ENCODE results near the gene TAGLN3.

GRCh38 chr3:112034436-112034835 is 35.7 kb downstream of the TAGLN3 start, which contains the start of gene TMPRSS7:
- TF ChIP-seq CTCF (IDR thresholded peaks at IDR 0.05), result no peak
- no peak for TF ChIP-seq POLR2A (IDR thresholded peaks at IDR 0.05)

Data from testis (tissue), 2 donors.